NB4 (cell line): ENCODE results near the gene TRIP4.

Source experiments
- DNase-seq: peaks from one replicate; pipeline ENCODE4 v3.0.0; 2010; ENCODE audit warnings: low read depth
- H3K4me3 ChIP-seq: one replicate; pipeline ENCODE4 v1.5.1; 2011; ENCODE audit warnings: mild to moderate bottlenecking, low read depth, low read length, moderate library complexity
- MYC ChIP-seq: IDR thresholded peaks from 2 replicates; pipeline ENCODE4 v1.6.1; 2011; ENCODE audit warnings: low read depth, low read length
- POLR2A ChIP-seq: IDR thresholded peaks from 2 replicates; pipeline ENCODE4 v1.6.1; 2011; ENCODE audit warnings: mild to moderate bottlenecking; ENCODE audit not compliant: insufficient read length; ENCODE audit errors: extremely low read depth
- TF ChIP-seq, protein P1 (sequence below): IDR thresholded peaks from 2 replicates; pipeline ENCODE4 v1.6.1; 2011; ENCODE audit warnings: low read depth, low read length
- TF ChIP-seq, protein P2 (sequence below): IDR thresholded peaks from one replicate; pipeline ENCODE4 v1.5.1; 2012; ENCODE audit warnings: low read depth, low read length

TRIP4 gene

DNA sequence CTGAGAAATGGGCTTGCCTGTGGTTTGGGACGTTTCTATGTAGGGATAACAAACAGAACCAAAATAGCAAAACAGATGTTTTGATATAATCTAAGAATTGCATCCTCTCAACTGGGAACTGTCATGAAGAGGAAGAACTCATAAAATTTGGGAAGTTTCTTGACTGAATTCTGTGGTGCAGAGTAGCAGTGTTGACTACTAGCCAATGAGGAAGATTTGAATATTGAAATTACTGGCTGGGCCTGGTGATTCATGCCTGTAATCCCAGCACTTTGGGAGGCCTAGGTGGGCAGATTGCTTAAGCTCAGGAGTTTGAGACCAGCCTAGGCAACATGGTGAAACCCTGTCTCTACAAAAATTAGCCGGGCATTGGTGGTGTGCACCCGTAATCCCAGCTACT, 114.9 kb downstream of the TRIP4 start:
- no peak overlapping the region for H3K4me3 ChIP-seq
- DNase-seq = peak; percentile 23
- TF ChIP-seq MYC = no peak
- no peak for TF ChIP-seq POLR2A
- TF ChIP-seq, protein P1, sequence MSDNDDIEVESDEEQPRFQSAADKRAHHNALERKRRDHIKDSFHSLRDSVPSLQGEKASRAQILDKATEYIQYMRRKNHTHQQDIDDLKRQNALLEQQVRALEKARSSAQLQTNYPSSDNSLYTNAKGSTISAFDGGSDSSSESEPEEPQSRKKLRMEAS = no peak
- TF ChIP-seq, protein P2, sequence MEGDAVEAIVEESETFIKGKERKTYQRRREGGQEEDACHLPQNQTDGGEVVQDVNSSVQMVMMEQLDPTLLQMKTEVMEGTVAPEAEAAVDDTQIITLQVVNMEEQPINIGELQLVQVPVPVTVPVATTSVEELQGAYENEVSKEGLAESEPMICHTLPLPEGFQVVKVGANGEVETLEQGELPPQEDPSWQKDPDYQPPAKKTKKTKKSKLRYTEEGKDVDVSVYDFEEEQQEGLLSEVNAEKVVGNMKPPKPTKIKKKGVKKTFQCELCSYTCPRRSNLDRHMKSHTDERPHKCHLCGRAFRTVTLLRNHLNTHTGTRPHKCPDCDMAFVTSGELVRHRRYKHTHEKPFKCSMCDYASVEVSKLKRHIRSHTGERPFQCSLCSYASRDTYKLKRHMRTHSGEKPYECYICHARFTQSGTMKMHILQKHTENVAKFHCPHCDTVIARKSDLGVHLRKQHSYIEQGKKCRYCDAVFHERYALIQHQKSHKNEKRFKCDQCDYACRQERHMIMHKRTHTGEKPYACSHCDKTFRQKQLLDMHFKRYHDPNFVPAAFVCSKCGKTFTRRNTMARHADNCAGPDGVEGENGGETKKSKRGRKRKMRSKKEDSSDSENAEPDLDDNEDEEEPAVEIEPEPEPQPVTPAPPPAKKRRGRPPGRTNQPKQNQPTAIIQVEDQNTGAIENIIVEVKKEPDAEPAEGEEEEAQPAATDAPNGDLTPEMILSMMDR = no peak

DNA sequence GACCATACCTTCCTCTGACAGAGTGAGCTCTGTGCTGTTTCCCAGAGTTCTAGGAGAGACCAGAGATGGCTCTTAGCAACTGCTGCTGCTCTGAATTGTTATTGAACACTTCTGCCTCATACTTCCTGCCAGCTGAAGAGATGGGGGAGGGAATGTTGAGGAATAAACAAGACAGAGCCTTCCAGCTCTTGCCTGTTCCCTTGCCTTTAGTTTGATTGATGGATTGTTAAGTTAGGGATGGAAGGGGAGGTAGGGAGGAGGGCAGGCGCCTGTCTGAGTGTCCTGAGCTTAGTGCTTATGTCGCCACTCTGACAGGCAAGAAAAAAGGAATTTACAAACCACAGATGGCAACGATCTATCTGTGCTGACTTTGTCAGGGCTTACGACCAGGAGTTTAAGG, 115.6 kb downstream of the TRIP4 start:
- no peak overlapping the region for H3K4me3 ChIP-seq
- no peak for TF ChIP-seq POLR2A
- TF ChIP-seq, protein P2 = no peak
- TF ChIP-seq, protein P1 = no peak
- TF ChIP-seq MYC = no peak
- peak; percentile 29 for DNase-seq

DNA sequence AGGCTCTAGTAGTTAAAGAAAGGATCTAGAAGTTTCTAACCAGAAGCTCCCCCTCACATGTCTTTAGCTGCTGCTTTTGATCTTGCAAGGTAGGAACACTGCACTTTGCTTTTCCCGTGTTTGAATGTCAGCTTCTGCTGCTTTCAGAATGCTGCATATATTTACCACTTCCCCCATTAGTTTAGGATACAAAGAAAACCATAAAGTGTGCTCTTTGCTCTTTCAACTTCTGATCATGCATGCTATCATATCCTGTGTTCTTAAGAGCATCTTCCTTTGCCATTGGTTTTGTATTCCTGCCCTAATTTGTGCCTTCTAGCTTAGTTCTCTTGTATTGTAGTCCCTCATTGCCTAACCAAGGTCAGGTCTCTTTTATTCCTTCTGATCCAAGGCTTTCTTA, 116.0 kb downstream of the TRIP4 start:
- no peak overlapping the region for H3K4me3 ChIP-seq
- no peak for TF ChIP-seq POLR2A
- TF ChIP-seq, protein P1 = no peak
- no peak for TF ChIP-seq MYC
- TF ChIP-seq, protein P2 = no peak
- DNase-seq = no peak
